ENCODE measurements around the gene STT3B.
A peak's percentile ranks its signal among the peaks of the same experiment; 100 is the strongest.

STT3B gene

GRCh38 chr3:31521468-31521867 lies 11.3 kb upstream of the STT3B start:
- no peak for DNase-seq (ENCODE audit: low read depth in 2 of 2)

- DNase-seq (ENCODE audit: low read depth in 2 of 2), result no peak
Observed at GRCh38 chr3:31522152-31522551, 10.6 kb upstream of the STT3B start.

GRCh38 chr3:31523543-31523942 lies 9.2 kb upstream of the STT3B start:
- no peak for DNase-seq (ENCODE audit: low read depth in 2 of 2)

DNA sequence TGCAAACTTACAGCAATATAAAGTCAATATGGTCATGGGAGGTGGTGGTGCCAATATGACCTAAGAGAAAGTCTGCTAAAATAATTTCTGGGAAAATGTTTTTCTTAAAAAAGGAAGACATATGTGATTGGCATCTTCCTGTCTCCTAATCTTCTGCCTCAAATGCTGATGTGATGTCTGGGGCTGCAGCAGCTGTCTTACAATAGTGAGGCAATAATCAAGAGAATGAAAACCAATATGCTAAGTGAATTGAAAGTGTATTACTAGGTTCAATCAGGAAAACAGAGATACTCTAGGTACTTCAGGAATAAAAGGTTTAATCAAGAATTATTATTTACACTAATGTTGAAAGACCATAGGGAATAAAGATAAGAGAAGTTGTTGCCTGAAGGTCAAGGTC lies 7.2 kb upstream of the STT3B start:
- DNase-seq (ENCODE audit: low read depth in 2 of 2), result no peak

- no peak for DNase-seq (ENCODE audit: low read depth in 2 of 2)
Observed at GRCh38 chr3:31529421-31529820, 3.3 kb upstream of the STT3B start.

DNA sequence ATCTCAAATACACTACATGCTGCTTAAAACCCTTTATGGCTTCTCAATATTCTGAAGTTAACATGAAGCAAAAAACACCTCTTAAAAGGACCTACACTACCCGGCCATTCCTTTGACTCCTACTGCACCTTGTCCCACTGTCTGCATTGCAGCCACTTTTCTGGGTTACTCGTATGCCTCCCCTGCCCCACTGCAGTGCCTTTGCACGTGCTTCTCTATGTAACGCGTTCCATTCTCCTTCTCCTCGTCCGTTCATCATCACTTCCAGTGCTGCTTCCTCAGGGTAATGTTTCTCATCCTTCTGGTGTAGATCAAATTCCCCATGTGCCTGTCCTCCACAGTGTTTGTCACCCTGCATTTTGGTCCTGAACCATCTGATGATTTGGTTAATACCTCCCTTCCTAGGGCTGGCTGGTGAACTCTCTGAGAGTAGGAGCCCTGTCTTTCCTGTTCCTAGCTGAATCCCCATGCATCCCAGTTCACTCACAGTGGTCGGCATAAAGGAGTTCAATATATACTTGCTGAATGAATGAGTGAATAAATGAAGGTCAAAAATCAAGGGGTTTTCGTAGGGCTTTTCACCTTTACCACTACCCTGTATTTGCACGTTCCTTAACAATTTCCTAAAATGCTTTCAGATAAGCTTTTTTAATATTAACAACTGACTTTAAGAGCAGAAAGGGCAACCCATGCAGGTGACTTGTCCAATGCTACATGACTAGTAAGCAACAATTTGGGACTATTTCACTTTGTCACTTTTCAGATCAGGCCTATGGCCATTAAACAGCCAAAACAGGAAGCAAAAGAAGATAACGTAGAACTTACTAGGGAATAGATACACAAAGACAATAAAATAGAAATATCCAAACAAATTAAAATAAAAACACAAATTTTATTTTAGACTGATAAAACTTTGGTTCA lies 2.4 kb upstream of the STT3B start:
- DNase-seq (ENCODE audit: low read depth in 2 of 2), result no peak

DNA sequence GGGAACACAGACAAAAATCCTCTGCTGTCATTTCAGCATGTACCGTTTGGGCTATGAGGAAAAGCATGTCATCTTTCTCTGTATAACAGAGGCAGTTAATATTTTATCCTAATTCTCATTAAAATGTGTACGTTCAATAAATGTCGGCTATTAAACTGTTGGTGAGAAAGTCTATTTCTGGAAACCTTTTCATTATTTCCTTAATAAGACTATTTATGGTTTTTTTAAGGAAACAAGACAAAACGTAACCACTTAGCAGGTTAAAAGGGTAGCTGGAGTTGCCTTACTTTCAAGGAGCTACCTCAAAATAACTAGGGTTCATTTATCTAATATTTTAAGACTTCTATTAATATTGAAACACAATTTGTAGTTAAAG lies 1.8 kb upstream of the STT3B start:
- no peak for DNase-seq (ENCODE audit: low read depth in 2 of 2)

GRCh38 chr3:31531452-31531991 lies 1.2 kb upstream of the STT3B start:
- no peak for DNase-seq (ENCODE audit: low read depth in 2 of 2)

DNA sequence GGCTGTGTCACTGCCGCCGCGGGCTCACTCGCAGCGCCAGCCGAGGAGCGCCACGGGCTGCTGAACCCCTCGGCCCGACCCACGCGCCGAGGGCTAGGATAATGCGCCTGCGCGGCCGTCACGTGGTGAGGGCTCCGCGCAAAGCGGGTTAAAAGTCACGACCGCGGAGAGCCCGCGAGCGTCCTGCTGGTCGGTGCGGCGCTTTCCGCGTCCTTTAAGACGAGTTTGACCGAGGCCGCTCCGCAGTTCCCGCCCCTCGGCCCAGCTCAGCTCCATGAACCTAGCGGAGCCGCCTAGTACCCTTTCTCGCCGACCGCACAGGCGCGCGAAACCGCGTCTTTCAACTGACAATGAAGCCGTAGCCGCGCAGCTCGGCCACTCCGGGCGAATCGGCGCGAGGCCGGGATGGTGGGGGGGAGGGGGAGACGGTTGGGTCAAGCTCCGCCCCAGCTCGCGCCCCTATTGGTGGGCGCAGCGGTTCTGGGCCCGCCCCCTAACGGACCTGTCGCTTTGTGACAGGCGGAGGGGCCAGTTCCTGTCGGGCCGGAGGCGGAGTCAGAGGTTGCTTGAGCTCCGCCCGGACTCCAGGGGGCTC lies 636 bp upstream of the STT3B start:
- peak; percentile 97 to 98 for DNase-seq (ENCODE audit: low read depth in 2 of 2)

DNA sequence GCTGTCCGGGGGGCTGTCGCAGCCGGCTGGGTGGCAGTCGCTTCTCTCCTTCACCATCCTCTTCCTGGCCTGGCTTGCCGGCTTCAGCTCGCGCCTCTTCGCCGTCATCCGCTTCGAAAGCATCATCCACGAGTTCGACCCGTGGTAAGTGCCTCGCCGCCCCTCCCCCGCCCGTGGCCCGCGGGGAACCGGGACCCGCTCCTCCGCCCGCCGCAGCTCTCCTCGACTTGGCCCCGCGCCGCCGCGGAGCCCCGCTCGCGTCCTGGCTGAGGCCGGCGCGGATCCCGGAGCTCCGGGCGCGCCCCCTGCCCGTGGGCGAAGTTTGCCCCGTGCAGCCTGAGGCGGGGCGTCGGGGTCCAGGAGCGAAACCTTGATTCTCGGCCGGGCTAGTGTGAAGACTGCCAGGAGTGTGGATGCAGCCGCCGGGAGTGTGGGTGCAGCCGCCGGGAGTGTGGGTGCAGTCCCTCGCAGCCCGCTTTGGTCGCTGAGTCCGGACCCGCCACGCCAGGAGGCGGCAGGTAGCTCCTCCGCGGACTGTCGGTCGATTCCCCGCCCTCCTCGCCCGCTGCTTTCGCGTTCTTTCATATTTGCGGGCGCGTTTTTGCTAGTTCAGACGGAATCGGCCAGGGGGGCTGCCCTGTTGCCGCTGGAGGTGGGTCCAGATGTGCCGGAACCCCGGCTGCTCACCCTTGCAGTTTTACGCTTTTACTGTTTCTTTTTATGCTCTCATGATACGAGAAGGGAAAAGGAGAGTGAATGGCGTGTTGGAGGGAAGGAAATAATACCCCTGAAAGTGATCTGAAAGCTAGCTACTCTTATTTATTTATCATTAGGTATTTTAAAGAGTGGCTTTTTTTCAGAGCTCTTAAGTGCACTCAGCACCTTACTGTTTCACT lies 692 bp downstream of the STT3B start:
- peak; percentile 23 to 26 for DNase-seq (ENCODE audit: low read depth in 2 of 2)

GRCh38 chr3:31534065-31534425 lies 1.3 kb downstream of the STT3B start:
- no peak for DNase-seq (ENCODE audit: low read depth in 2 of 2)

DNA sequence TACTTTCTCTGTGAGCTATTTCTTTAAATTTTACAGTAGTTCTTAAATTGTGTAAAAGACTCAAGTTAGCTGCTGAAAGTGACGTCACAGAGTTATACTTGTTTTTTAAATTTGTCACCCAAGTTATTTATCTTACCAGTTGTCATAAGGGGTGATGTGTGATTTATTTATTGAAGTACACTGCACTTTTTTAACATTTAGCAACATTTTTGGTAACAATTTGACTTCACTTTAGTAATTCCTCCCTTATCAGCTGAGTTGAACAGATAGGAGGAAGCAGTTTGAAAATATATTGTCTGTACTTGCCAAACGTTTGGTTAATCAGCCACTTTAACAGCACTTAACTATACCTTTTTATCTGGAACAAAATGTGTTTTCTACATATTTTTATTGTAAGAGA lies 3.8 kb downstream of the STT3B start:
- DNase-seq (ENCODE audit: low read depth in 2 of 2), result no peak

- DNase-seq (ENCODE audit: low read depth in 2 of 2), result no peak
Observed at GRCh38 chr3:31538801-31539200, 6.1 kb downstream of the STT3B start.

DNA sequence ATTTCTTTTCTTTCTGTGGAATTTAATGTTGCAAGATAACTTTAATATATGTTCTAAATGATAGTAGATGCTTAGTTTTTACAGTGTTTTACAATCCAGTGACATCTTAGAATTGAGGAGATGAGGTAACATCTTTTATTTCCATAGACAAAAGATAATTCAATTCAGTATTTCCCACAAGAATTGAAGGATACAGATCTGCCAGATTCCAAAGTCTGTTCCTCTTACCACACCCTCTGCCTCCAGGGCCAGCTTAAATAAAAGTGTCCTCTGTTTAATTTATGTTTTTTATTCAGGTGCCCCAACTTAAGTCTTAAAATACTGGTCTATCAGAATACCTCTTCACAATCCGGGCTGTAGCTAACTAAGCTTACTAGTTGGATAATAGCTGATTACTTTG lies 6.5 kb downstream of the STT3B start:
- no peak for DNase-seq (ENCODE audit: low read depth in 2 of 2)

DNA sequence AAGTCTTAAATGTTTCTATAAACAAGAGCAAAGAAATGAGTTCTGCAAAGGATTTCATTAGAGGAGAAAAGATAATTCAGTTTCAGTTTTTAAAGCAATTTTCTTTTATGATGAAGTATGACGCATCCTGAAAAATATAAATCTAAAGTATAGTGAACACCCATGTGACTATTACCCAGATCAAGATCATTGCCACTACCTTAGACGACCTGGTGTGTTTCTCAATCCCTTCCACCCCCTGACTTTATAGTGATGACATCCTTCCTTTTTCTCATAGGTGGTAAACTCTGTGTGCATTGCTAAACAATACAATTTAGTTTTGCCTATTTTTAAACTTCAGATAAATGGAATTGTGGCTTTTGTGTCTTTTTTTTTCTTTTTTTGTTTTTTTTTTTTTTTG lies 8.4 kb downstream of the STT3B start:
- no peak for DNase-seq (ENCODE audit: low read depth in 2 of 2)

DNA sequence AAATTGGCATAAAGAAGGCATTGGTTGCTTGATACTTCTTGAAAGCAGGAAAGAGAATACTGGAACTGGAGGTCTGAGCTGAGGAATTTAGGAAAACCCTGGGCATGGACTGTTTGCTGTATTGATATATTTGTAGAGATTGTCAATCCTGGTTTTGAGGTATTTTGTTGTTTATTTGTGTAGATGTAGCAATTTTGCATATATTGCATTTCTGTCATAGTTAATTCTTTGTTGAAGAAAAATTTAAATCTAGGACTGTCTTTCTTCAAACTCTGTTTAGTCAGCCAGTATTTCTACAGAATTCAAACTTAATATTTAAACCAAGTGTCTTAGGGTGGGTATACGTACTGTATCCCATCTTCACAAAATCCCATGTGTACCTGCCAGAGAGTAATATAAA lies 9.5 kb downstream of the STT3B start:
- DNase-seq (ENCODE audit: low read depth in 2 of 2), result no peak

DNA sequence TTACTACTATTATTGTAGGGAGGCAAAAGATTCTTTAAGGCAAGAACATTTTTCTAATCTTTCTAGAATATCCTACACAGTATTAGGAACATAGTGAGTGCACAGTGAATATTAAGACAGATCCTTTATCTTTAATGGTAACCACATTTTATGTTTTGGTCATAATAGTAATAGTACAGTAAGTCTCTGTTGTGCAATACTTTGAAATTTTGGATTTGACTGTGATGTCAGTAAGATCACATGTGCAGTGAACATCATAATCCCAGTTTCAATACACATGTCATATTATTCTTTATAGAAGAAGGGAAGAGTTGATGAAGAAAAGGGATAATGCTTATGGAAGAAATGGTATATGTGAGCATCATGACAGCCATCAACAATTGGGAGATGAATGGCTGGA lies 10.7 kb downstream of the STT3B start:
- no peak for DNase-seq (ENCODE audit: low read depth in 2 of 2)

DNA sequence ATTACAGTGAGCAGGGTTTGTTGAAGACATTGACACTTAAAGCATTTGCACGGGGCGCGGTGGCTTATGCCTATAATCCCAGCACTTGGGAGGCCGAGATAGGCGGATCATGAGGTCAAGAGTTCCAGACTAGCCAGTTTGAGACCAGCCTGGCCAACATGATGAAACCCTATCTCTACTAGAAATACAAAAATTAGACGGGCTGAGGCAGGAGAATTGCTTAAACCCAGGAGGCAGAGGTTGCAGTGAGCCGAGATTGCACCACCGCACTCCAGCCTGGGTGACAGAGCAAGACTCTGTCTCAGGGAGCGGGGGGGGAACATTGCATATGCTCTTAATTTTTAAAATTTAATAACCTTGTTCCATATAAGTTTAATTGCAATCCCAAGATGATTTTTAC lies 11.9 kb downstream of the STT3B start:
- DNase-seq (ENCODE audit: low read depth in 2 of 2), result no peak

DNA sequence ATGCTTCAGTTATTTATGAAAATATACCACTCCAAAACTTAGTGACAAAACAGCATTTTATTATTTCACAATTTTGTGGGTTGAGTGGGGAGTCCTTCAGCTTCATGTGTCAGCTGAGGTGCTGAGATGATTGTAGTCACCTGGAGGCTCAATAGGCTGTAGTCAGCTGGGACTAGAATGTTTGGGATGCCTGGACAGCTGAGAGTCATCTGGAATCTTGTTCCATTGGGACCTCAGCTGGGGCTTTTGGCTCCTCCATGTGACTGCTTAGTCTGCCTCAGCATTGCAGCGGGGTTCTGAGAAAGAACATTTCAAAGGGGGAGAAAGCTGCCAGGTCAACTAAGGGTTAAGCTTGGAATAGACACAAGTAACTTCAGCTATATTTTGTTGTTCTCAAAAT lies 13.4 kb downstream of the STT3B start:
- no peak for DNase-seq (ENCODE audit: low read depth in 2 of 2)

GRCh38 chr3:31546725-31547124 lies 14.0 kb downstream of the STT3B start:
- DNase-seq (ENCODE audit: low read depth in 2 of 2), result no peak

GRCh38 chr3:31550452-31551251 lies 17.9 kb downstream of the STT3B start:
- no peak for DNase-seq (ENCODE audit: low read depth in 2 of 2)

All from activated CD8-positive, alpha-beta memory T cell treated with anti-CD3 and anti-CD28 coated beads for 4 hours (primary cell).